GM21381 (cell line): ENCODE data around the gene ATP8B4.

Experiments used
- ATAC-seq: cut with Tn5 transposase; IDR thresholded peaks from one replicate; pipeline ENCODE4 v1.9.1; 2021; ENCODE audit warnings: mild to moderate bottlenecking, moderate library complexity; ENCODE audit not compliant: unreplicated experiment

ATP8B4 gene

GRCh38 chr15:49900903-49901235 is 218.2 kb downstream of the ATP8B4 start:
- no peak for ATAC-seq

GRCh38 chr15:49900006-49900902 is 218.8 kb downstream of the ATP8B4 start:
- ATAC-seq = no peak

- no peak for ATAC-seq
These were observed 220.3 kb downstream of the ATP8B4 start for GRCh38 chr15:49898575-49899283.

- ATAC-seq = no peak
These were observed 220.9 kb downstream of the ATP8B4 start for GRCh38 chr15:49898097-49898496.

GRCh38 chr15:49895347-49896223 is 223.4 kb downstream of the ATP8B4 start:
- no peak for ATAC-seq

- ATAC-seq = no peak
These were observed 228.3 kb downstream of the ATP8B4 start for GRCh38 chr15:49890689-49891088.

GRCh38 chr15:49889536-49889935 is 229.5 kb downstream of the ATP8B4 start:
- ATAC-seq = no peak

- no peak for ATAC-seq
These were observed 230.3 kb downstream of the ATP8B4 start for GRCh38 chr15:49888734-49889133.

GRCh38 chr15:49888323-49888693 is 230.7 kb downstream of the ATP8B4 start:
- ATAC-seq = no peak

GRCh38 chr15:49887659-49888322 is 231.2 kb downstream of the ATP8B4 start:
- no peak for ATAC-seq

GRCh38 chr15:49883121-49883520 is 235.9 kb downstream of the ATP8B4 start:
- no peak for ATAC-seq

GRCh38 chr15:49881866-49882265 is 237.2 kb downstream of the ATP8B4 start:
- ATAC-seq = no peak

- no peak for ATAC-seq
These were observed 237.6 kb downstream of the ATP8B4 start for GRCh38 chr15:49881433-49881832.

- ATAC-seq = no peak
These were observed 241.0 kb downstream of the ATP8B4 start for GRCh38 chr15:49877873-49878521.

- no peak for ATAC-seq
These were observed 241.7 kb downstream of the ATP8B4 start for GRCh38 chr15:49877117-49877872.

GRCh38 chr15:49876401-49877038 is 242.5 kb downstream of the ATP8B4 start:
- no peak for ATAC-seq

- no peak for ATAC-seq
These were observed 243.6 kb downstream of the ATP8B4 start for GRCh38 chr15:49875392-49875791.

GRCh38 chr15:49870472-49870871 is 248.6 kb downstream of the ATP8B4 start:
- ATAC-seq = no peak

GRCh38 chr15:49868348-49868747 is 250.7 kb downstream of the ATP8B4 start:
- no peak for ATAC-seq
